ENCODE measurements around the gene ABHD17A.

- TF ChIP-seq CTCF (IDR thresholded peaks at IDR 0.05): no peak
- TF ChIP-seq POLR2A (IDR thresholded peaks at IDR 0.05): no peak
- TF ChIP-seq EP300 (IDR thresholded peaks at IDR 0.05): no peak
- no peak for TF ChIP-seq POLR2AphosphoS5 (IDR thresholded peaks at IDR 0.05)
These were observed 39.7 kb downstream of the ABHD17A start for GRCh38 chr19:1845642-1846041.
